ENCODE data around the gene FANK1.

GRCh38 chr10:126012485-126012884 is 116.1 kb downstream of the FANK1 start:
- TF ChIP-seq EZH2 (IDR thresholded peaks at IDR 0.05; ENCODE audit: borderline replicate concordance, insufficient read depth, low read depth, low read length, poor library complexity, severe bottlenecking), result no peak
- TF ChIP-seq CTCF (IDR thresholded peaks at IDR 0.05), result no peak
